ENCODE measurements around the gene GUCD1.

GRCh38 chr22:24502034-24502433 is 52.9 kb downstream of the GUCD1 start:
- no peak for TF ChIP-seq POLR2A (IDR thresholded peaks at IDR 0.05; ENCODE audit: low read depth, low read length)
- TF ChIP-seq POLR2AphosphoS5 (IDR thresholded peaks at IDR 0.05; ENCODE audit: low read depth, low read length), result no peak
- no peak for TF ChIP-seq TAF1 (IDR thresholded peaks at IDR 0.05; ENCODE audit: borderline replicate concordance, low read depth, low read length)
